Naive thymus-derived CD4-positive, alpha-beta T cell (primary cell): ENCODE data around the gene ADAMTS14. TPM values are rescaled to one million over a fixed set of nuclear protein-coding genes. Genes with fewer than 3 reads are reported as not detected.

Source experiments
- ATAC-seq: fragments of 150-1000 bp; cut with Tn5 transposase; 2 replicates; pipeline ENCODE4 v1.10.0; 2021; ENCODE audit warnings: mild to moderate bottlenecking, moderate library complexity
- CTCF ChIA-PET: fragments of 350-600 bp; sonication (Branson Sonifier 250); formaldehyde crosslinking; loops from one replicate; lab custom pipeline; 2021; ENCODE audit warnings: antibody characterized with exemption; lab: Charles Lee
- POLR2A ChIA-PET: fragments of 350-600 bp; sonication (Branson Sonifier 250); formaldehyde crosslinking; loops from one replicate; lab custom pipeline; 2021; ENCODE audit warnings: antibody characterized with exemption, inconsistent platforms; lab: Charles Lee
- DNase-seq, 9 donors: peaks; one replicate each; pipeline versions ENCODE4 v3.0.0 to v3.0.0-alpha.2; 2020 to 2022; ENCODE audit warnings: mixed read lengths in 1 of 9
- H3K27ac ChIP-seq: one replicate; pipeline ENCODE4 v1.7.0; 2013; ENCODE audit warnings: mild to moderate bottlenecking, low read depth, low read length, moderate library complexity
- H3K27me3 ChIP-seq, 2 donors: one replicate each; pipeline ENCODE4 v1.7.0; 2013; ENCODE audit warnings: low read length in 2 of 2, mild to moderate bottlenecking in 2 of 2, moderate library complexity in 2 of 2; ENCODE audit not compliant: control insufficient read depth in 2 of 2, insufficient read depth in 2 of 2
- H3K36me3 ChIP-seq, 3 experiments: 1 replicate in 2 of 3; 2 replicates in 1 of 3; pipeline ENCODE4 v1.7.0; 2013; ENCODE audit warnings: low read length in 3 of 3, mild to moderate bottlenecking in 3 of 3, moderate library complexity in 1 of 3; ENCODE audit not compliant: insufficient read depth in 3 of 3, control insufficient read depth in 2 of 3
- H3K4me1 ChIP-seq, 2 donors: one replicate each; pipeline ENCODE4 v1.7.0; 2013; ENCODE audit warnings: low read length in 2 of 2, mild to moderate bottlenecking in 2 of 2, moderate library complexity in 1 of 2; ENCODE audit not compliant: control insufficient read depth in 2 of 2, insufficient read depth in 2 of 2
- H3K4me3 ChIP-seq: 2 replicates; pipeline ENCODE4 v1.7.0; 2013; ENCODE audit warnings: mild to moderate bottlenecking, low read length
- H3K9me3 ChIP-seq, 3 experiments: 1 replicate in 2 of 3; 2 replicates in 1 of 3; pipeline ENCODE4 v1.7.0; 2013; ENCODE audit warnings: low read length in 3 of 3; ENCODE audit not compliant: control insufficient read depth in 2 of 3
- H3K27ac Mint-ChIP-seq, 9 donors: one replicate each; pipeline ENCODE4 v1.8.0; 2020 to 2022; ENCODE audit warnings: mixed read lengths in 9 of 9, mild to moderate bottlenecking in 8 of 9, moderate library complexity in 5 of 9, inconsistent platforms in 2 of 9
- H3K27me3 Mint-ChIP-seq, 5 donors: one replicate each; pipeline ENCODE4 v1.8.0; 2021 to 2022; ENCODE audit warnings: mixed read lengths in 5 of 5, mild to moderate bottlenecking in 1 of 5
- H3K36me3 Mint-ChIP-seq, 5 donors: one replicate each; pipeline ENCODE4 v1.8.0; 2020 to 2022; ENCODE audit warnings: mixed read lengths in 5 of 5, mild to moderate bottlenecking in 3 of 5, inconsistent platforms in 1 of 5
- H3K4me1 Mint-ChIP-seq, 7 donors: one replicate each; pipeline ENCODE4 v1.8.0; 2020 to 2022; ENCODE audit warnings: mixed read lengths in 7 of 7, mild to moderate bottlenecking in 3 of 7, inconsistent platforms in 1 of 7
- H3K4me3 Mint-ChIP-seq, 10 donors: one replicate each; pipeline ENCODE4 v1.8.0; 2020 to 2022; ENCODE audit warnings: mild to moderate bottlenecking in 10 of 10, mixed read lengths in 10 of 10, moderate library complexity in 6 of 10, inconsistent platforms in 2 of 10
- H3K9me3 Mint-ChIP-seq, 11 donors: one replicate each; pipeline ENCODE4 v1.8.0; 2020 to 2022; ENCODE audit warnings: mixed read lengths in 11 of 11, mild to moderate bottlenecking in 4 of 11, inconsistent platforms in 1 of 11, moderate library complexity in 1 of 11
- intact Hi-C, 2 donors: fragments of 100-400 bp; cut with micrococcal nuclease; formaldehyde crosslinking; loops; one replicate each; pipeline ENCODE4 v1.15.1; 2023
- polyA plus RNA-seq, 2 donors: library from polyadenylated mRNA; unstranded; fragments of 300-500 nt; fragmentation: Illumina TruSeq; gene quantifications; one replicate each; pipeline ENCODE4 v1.2.3, GENCODE V29; 2021
- total RNA-seq, 6 experiments: library from RNA in 5 of 6; stranded (reverse) in 5 of 6; gene quantifications; 1 replicate in 5 of 6; 2 replicates in 1 of 6; pipeline ENCODE4 v1.2.3 and lab custom pipeline; 2021 to 2026

Gene ADAMTS14
- total and polyA plus RNA-seq, 7 experiments from 2014 or later, result 0.08 to 0.10 TPM; not detected in 5

DNA sequence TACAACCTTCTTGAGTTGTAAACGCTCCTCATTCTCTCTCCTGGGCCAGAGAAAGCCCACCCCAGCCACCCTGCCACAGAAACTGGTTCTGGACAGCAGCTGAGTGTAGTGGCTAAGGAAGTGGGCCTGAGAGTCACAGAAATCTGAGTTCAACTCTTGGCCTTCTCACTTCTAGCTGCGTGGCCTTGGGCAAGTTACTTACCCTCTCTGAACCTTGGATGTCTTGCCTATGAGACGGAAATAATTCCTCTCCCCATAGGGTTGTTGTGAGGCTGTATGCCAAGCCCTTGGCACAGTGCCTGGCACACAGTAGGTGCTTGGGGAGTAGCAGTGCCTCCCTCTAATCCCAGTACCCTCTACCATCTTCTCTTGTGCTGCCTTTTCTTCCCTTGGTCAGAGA lies 51.5 kb downstream of the ADAMTS14 start:
- no peaks in the 10 kb centered on the region for H3K9me3 ChIP-seq
- no peak overlapping the region for H3K4me3 Mint-ChIP-seq
- no peak for ATAC-seq
- H3K4me1 ChIP-seq, result no peaks in the 10 kb centered on the region
- intact Hi-C loops, result no loop called here
- no peaks in the 10 kb centered on the region for H3K9me3 Mint-ChIP-seq
- no peak for DNase-seq
- ChIA-PET POLR2A (no interaction called here), CTCF (no interaction called here)
- H3K27me3 Mint-ChIP-seq, result peaks cover 0 to 3% (median 0%) of the 10 kb centered on the region in 5 donors
- no peak overlapping the region for H3K27ac ChIP-seq
- no peaks in the 10 kb centered on the region for H3K36me3 Mint-ChIP-seq
- H3K27ac Mint-ChIP-seq, result no peak overlapping the region
- H3K4me1 Mint-ChIP-seq, result peaks cover 0 to 1% (median 0%) of the 10 kb centered on the region in 7 donors
- no peaks in the 10 kb centered on the region for H3K27me3 ChIP-seq
- no peak overlapping the region for H3K4me3 ChIP-seq
- H3K36me3 ChIP-seq, result no peaks in the 10 kb centered on the region

DNA sequence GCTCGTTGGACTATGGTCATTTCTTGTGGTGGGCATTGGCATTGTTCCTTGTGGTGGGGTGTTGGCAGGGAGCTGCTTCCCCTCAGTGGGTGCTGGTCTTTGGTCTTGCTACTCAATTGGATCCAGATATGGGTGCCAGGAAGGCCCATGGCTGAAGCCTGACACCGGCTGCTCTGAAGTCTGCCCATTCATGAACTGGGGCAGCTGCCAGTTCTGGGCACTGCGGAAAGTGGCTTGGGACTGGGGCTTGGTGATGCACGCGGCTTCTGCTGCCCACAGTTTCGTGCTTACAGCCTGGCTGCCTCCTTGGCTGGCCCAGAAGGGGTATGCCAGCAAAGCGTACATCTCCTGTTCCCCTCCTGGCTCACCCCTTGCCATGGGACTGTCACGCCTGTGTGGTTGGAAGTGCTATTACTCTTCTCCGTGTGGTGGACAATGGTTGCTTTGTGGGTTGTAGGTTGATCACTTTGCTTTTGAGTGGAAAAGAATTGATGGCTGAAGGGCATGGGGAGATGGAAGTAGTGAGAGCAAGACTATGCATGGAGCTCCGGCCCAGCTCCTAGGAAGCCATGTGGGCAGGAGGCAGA lies 54.7 kb downstream of the ADAMTS14 start:
- H3K4me3 ChIP-seq, result no peak overlapping the region
- no peak overlapping the region for H3K27ac ChIP-seq
- ATAC-seq, result no peak
- ChIA-PET POLR2A (no interaction called here), CTCF (no interaction called here)
- H3K36me3 Mint-ChIP-seq, result no peaks in the 10 kb centered on the region
- H3K27me3 ChIP-seq, result no peaks in the 10 kb centered on the region
- no peaks in the 10 kb centered on the region for H3K36me3 ChIP-seq
- H3K4me1 Mint-ChIP-seq, result peaks cover 0 to 3% (median 0%) of the 10 kb centered on the region in 7 donors
- intact Hi-C loops, result no loop called here
- no peak overlapping the region for H3K27ac Mint-ChIP-seq
- H3K4me3 Mint-ChIP-seq, result no peak overlapping the region
- H3K4me1 ChIP-seq, result no peaks in the 10 kb centered on the region
- no peaks in the 10 kb centered on the region for H3K9me3 ChIP-seq
- H3K27me3 Mint-ChIP-seq, result peaks cover 0 to 3% (median 0%) of the 10 kb centered on the region in 5 donors
- no peaks in the 10 kb centered on the region for H3K9me3 Mint-ChIP-seq
- DNase-seq, result no peak

DNA sequence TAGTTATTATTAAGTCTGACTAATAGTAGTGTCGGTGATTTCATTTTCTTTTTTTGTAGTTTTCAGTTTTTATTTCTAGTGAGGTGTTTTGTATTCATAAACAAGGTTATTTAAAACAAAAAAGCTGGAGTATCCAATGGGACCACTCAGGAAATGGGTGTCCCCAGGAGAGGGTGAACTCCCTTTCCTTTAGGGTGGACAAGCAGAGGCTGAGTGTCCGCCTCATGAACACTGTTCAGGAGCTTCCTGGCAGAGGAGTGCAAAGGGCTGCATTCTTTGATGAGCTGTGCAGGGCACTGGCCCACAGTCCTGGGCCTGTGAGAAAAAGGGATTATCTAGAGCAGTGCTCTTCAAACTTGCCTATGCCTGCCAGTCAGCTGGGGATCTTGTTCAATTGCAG lies 56.0 kb downstream of the ADAMTS14 start:
- Histone ChIP-seq H3K27ac (no peak overlapping the region), H3K27me3 (no peaks in the 10 kb centered on the region), H3K9me3 (no peaks in the 10 kb centered on the region), H3K36me3 (no peaks in the 10 kb centered on the region), H3K4me1 (no peaks in the 10 kb centered on the region), H3K4me3 (no peak overlapping the region)
- CTCF ChIA-PET, result no interaction called here
- ATAC-seq (no peak), DNase-seq (no peak)
- Mint-ChIP-seq H3K4me3 (no peak overlapping the region), H3K4me1 (peaks cover 0 to 3% (median 0%) of the 10 kb centered on the region in 7 donors), H3K9me3 (no peaks in the 10 kb centered on the region), H3K27me3 (peaks cover 0 to 3% (median 0%) of the 10 kb centered on the region in 5 donors), H3K27ac (no peak overlapping the region), H3K36me3 (no peaks in the 10 kb centered on the region)
- POLR2A ChIA-PET, result no interaction called here
- intact Hi-C loops, result no loop called here

DNA sequence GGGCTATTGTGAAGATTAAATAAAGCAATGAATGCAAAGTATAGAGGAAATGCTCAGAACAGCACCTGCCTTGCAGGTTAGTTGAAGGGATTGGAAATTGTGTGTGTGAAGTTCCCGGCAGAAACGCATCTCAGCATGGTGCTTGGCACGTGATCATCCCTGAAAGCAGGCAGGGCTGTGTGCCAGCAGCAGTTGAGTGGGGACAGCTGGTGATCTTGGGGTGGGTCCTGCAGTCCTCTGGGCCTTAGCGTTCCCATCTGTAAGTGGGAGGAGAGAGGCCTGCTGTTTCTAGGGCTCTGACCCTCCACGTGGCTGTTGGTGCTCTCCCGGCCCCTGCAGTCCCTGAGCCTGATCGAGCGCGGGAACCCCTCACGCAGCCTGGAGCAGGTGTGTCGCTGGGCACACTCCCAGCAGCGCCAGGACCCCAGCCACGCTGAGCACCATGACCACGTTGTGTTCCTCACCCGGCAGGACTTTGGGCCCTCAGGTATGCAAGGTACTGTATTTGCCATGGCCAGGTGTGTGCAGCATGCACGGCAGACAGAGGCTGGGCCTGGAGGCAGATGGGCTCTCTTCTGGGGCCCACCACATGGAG lies 57.6 kb downstream of the ADAMTS14 start:
- no peak for DNase-seq
- no peaks in the 10 kb centered on the region for H3K36me3 Mint-ChIP-seq
- H3K4me3 Mint-ChIP-seq, result no peak overlapping the region
- no peak overlapping the region for H3K27ac Mint-ChIP-seq
- Histone ChIP-seq H3K4me1 (no peaks in the 10 kb centered on the region), H3K27me3 (no peaks in the 10 kb centered on the region), H3K27ac (no peak overlapping the region), H3K9me3 (no peaks in the 10 kb centered on the region), H3K36me3 (no peaks in the 10 kb centered on the region), H3K4me3 (no peak overlapping the region)
- no peak for ATAC-seq
- H3K4me1 Mint-ChIP-seq, result peaks cover 0 to 3% (median 0%) of the 10 kb centered on the region in 7 donors
- CTCF ChIA-PET, result no interaction called here
- POLR2A ChIA-PET, result no interaction called here
- no peaks in the 10 kb centered on the region for H3K9me3 Mint-ChIP-seq
- intact Hi-C loops, result no loop called here
- H3K27me3 Mint-ChIP-seq, result peaks cover 0 to 3% (median 0%) of the 10 kb centered on the region in 5 donors

DNA sequence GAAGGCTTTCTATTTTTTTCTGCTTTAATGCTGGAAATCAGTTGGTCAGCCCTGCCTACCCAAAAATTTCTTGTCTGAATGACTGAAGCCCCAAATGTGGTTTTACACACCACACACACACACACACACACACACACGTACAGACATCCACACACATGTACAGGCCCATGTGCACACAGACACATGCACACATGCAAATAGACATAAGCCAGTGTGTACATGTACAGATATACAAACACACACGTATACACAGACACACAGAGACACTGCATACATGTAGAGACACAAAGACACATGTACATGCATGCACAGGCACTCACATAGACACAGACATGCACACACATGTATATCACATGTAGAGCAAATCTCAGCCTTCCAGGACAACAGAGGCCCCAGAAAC lies 58.6 kb downstream of the ADAMTS14 start:
- POLR2A ChIA-PET, result no interaction called here
- peaks cover 0 to 3% (median 0%) of the 10 kb centered on the region in 7 donors for H3K4me1 Mint-ChIP-seq

DNA sequence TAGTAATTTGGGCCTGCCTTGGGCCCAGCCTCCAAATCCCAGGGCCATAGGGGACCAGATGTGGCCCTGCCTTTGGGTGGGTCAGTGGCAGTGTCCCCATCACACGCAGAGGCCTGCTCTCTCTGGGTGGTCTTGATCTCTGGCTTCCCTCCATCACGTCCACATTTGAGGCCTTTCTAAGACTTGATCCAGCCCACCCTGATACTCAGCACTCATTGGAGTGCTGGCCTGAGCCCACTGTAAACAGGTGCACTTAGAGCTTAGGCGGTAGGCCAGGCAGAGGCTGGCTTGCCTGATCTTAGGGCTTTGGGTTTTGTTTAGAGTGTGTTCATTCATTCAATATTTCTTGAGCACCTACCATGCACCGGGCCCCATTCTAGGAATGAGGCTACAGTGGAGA lies 60.3 kb downstream of the ADAMTS14 start:
- DNase-seq (no peak), ATAC-seq (no peak)
- CTCF ChIA-PET, result no interaction called here
- Mint-ChIP-seq H3K4me3 (no peak overlapping the region), H3K9me3 (no peaks in the 10 kb centered on the region), H3K4me1 (peaks cover 0 to 3% (median 0%) of the 10 kb centered on the region in 7 donors), H3K27me3 (no peaks in the 10 kb centered on the region), H3K27ac (no peak overlapping the region), H3K36me3 (no peaks in the 10 kb centered on the region)
- Histone ChIP-seq H3K27me3 (no peaks in the 10 kb centered on the region), H3K4me3 (no peak overlapping the region), H3K9me3 (no peaks in the 10 kb centered on the region), H3K4me1 (no peaks in the 10 kb centered on the region), H3K36me3 (no peaks in the 10 kb centered on the region), H3K27ac (no peak overlapping the region)
- POLR2A ChIA-PET, result no interaction called here
- intact Hi-C loops, result no loop called here

More for the DNA sequence above, 58.6 kb downstream of the ADAMTS14 start:
- Histone ChIP-seq H3K27ac (no peak overlapping the region), H3K9me3 (no peaks in the 10 kb centered on the region), H3K27me3 (no peaks in the 10 kb centered on the region), H3K4me3 (no peak overlapping the region), H3K4me1 (no peaks in the 10 kb centered on the region), H3K36me3 (no peaks in the 10 kb centered on the region)
- H3K27ac Mint-ChIP-seq, result no peak overlapping the region
- ATAC-seq (no peak), DNase-seq (no peak)
- CTCF ChIA-PET, result no interaction called here
- H3K27me3 Mint-ChIP-seq, result peaks cover 0 to 3% (median 0%) of the 10 kb centered on the region in 5 donors
- intact Hi-C loops, result no loop called here
- no peaks in the 10 kb centered on the region for H3K9me3 Mint-ChIP-seq
- no peak overlapping the region for H3K4me3 Mint-ChIP-seq
- H3K36me3 Mint-ChIP-seq, result no peaks in the 10 kb centered on the region

DNA sequence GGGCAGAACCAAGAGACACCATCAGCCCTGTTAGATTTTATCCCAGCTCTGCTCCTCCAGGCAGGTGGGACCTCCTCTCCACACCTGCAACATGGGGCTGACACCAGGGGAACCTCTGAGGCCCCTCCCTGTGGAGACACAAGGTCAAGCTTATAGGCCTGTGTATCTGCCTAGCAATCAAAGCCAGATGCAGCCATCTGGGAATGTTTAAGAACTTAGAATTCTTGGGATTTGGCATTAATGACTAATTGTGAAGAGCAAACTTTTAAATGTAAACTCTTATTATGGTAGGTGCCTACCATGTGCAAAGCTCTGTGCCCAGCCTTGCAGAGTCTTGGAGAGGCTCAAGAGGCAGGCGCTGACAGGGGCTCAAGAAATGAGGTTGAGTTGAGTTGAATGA lies 60.7 kb downstream of the ADAMTS14 start:
- Mint-ChIP-seq H3K27ac (no peak overlapping the region), H3K36me3 (no peaks in the 10 kb centered on the region), H3K4me3 (no peak overlapping the region), H3K9me3 (no peaks in the 10 kb centered on the region), H3K4me1 (peaks cover 0 to 3% (median 0%) of the 10 kb centered on the region in 7 donors), H3K27me3 (no peaks in the 10 kb centered on the region)
- no peaks in the 10 kb centered on the region for H3K27me3 ChIP-seq
- ChIA-PET POLR2A (no interaction called here), CTCF (no interaction called here)
- ATAC-seq, result no peak
- no peak for DNase-seq
- no peak overlapping the region for H3K27ac ChIP-seq
- H3K9me3 ChIP-seq, result no peaks in the 10 kb centered on the region
- no peaks in the 10 kb centered on the region for H3K4me1 ChIP-seq
- intact Hi-C loops, result no loop called here
- H3K36me3 ChIP-seq, result no peaks in the 10 kb centered on the region
- H3K4me3 ChIP-seq, result no peak overlapping the region
